ENCODE results near the gene S100PBP. TPM values are rescaled to one million over a fixed set of nuclear protein-coding genes. Genes with fewer than 3 reads are reported as not detected.
A peak's percentile ranks its signal among the peaks of the same experiment; 100 is the strongest.

S100PBP gene
- total and polyA plus RNA-seq, 2 of the 13 experiments (the other 11 are each of a cell fraction or from before 2014, with no cell fraction given), result 20.4 to 26.1 TPM

DNA sequence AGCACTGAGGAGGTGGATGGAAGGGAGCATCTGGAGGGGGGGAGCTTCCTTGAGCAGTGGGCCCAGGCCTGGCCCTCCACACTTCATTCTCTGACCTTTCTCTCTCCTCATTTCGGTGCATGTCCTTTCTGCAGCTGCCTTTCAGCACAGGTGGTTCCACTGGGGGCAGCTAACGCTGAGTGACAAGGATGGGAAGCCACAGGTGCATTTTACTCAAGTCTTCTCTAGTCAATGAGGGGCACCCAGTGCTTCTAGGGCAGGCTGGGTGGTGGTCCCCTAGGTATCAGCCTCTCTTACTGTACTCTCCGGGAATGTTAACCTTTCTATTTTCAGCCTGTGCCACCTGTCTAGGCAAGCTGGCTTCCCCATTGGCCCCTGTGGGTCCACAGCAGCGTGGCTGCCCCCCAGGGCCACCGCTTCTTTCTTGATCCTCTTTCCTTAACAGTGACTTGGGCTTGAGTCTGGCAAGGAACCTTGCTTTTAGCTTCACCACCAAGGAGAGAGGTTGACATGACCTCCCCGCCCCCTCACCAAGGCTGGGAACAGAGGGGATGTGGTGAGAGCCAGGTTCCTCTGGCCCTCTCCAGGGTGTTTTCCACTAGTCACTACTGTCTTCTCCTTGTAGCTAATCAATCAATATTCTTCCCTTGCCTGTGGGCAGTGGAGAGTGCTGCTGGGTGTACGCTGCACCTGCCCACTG lies 43.5 kb upstream of the S100PBP start:
- Histone ChIP-seq H3K79me2 (ENCODE audit: insufficient read depth, low read length) (no peaks in the 10 kb centered on the region), H3K4me2 (ENCODE audit: low read depth, low read length) (no peak overlapping the region), H2AFZ (ENCODE audit: low read length) (no peak overlapping the region), H3K36me3 (replicated peaks in 1 of 2; ENCODE audit: control insufficient read depth in 1 of 2, insufficient read depth in 2 of 2, low read length in 2 of 2) (peaks cover 11 to 33% of the 10 kb centered on the region in 2 experiments), H3K27ac (ENCODE audit: extremely low read length, insufficient read depth, low read length) (no peak overlapping the region), H3K4me1 (ENCODE audit: insufficient read depth, low read length) (no peaks in the 10 kb centered on the region), H4K20me1 (ENCODE audit: insufficient read depth, low read length) (no peaks in the 10 kb centered on the region), H3K9me3 (ENCODE audit: low read length) (no peaks in the 10 kb centered on the region), H3K4me3 (replicated peaks in 1 of 3; ENCODE audit: insufficient read depth in 1 of 3, low read depth in 2 of 3, low read length in 3 of 3) (no peak overlapping the region), H3K9ac (ENCODE audit: insufficient read depth, low read depth, low read length) (no peak overlapping the region), H3K27me3 (ENCODE audit: control insufficient read depth in 1 of 2, insufficient read depth in 2 of 2, low read length in 2 of 2) (no peaks in the 10 kb centered on the region)
- ChIA-PET CTCF (ENCODE audit: low intra/inter-chr PET ratio, low total read pairs) (interaction anchor here (1.8 to 4.4 kb wide), 2 partner anchors 33 to 61 kb away, joined by 13 to 88 read pairs; a partner anchor contains a TSS), POLR2A (interaction anchor here (0.9 to 4.9 kb wide), 7 partner anchors 14 to 123 kb away, joined by 3 to 51 read pairs (median 6); partner anchors contain the start of gene RBBP4)
- TSS peak; percentile 25 for BruUV-seq (replicated peaks)
- intact Hi-C loops (cut with micrococcal nuclease; ENCODE audit: unreplicated experiment), result loop anchor here (1.0 to 2.0 kb wide), 2 partner anchors 31 to 62 kb away; no protein-coding TSS in a partner anchor
- DNase-seq (ENCODE audit: low spot score), result no peak
- no peak for ATAC-seq
- no peak for FAIRE-seq
- WGBS (ENCODE audit: low lambda C conversion rate), result 98% methylated on average over 7 of the region's 7 CpGs
- in situ Hi-C loops (cut with HindIII; ENCODE audit: extremely low pct_ligation_motif_present, low pct_unique_long_range_greater_than_20kb), result no loop called here
- TF ChIP-seq ZNF788 (CRISPR knock-in tag; IDR thresholded peaks at IDR 0.05; ENCODE audit: borderline replicate concordance), result no peak
- no peak for TF ChIP-seq CENPX (CRISPR knock-in tag; IDR thresholded peaks at IDR 0.05)
- peak; percentile 85 for TF ChIP-seq PAF1 (CRISPR knock-in tag; IDR thresholded peaks at IDR 0.05)
- TF ChIP-seq ZNF83 (CRISPR knock-in tag; IDR thresholded peaks at IDR 0.05; ENCODE audit: borderline replicate concordance), result no peak
- TF ChIP-seq SSRP1 (CRISPR knock-in tag; IDR thresholded peaks at IDR 0.05), result peak; percentile 79
- TF ChIP-seq ZNF780A (CRISPR knock-in tag; IDR thresholded peaks at IDR 0.05), result 0 out of 2 replicates have a peak, but pooled peaks have one; percentile 29
- no peak for TF ChIP-seq CEBPB (IDR thresholded peaks at IDR 0.05; ENCODE audit: borderline replicate concordance, low read depth, low read length)
- TF ChIP-seq BORCS8-MEF2B (CRISPR knock-in tag; IDR thresholded peaks at IDR 0.05), result 0 out of 2 replicates have a peak, but pooled peaks have one; percentile 34
- 0 out of 2 replicates have a peak, but pooled peaks have one; percentile 13 for TF ChIP-seq ZNF431 (CRISPR knock-in tag; IDR thresholded peaks at IDR 0.05; ENCODE audit: borderline replicate concordance, low read depth)
- TF ChIP-seq, protein P1, sequence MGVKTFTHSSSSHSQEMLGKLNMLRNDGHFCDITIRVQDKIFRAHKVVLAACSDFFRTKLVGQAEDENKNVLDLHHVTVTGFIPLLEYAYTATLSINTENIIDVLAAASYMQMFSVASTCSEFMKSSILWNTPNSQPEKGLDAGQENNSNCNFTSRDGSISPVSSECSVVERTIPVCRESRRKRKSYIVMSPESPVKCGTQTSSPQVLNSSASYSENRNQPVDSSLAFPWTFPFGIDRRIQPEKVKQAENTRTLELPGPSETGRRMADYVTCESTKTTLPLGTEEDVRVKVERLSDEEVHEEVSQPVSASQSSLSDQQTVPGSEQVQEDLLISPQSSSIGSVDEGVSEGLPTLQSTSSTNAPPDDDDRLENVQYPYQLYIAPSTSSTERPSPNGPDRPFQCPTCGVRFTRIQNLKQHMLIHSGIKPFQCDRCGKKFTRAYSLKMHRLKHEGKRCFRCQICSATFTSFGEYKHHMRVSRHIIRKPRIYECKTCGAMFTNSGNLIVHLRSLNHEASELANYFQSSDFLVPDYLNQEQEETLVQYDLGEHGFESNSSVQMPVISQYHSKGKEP (CRISPR knock-in tag; IDR thresholded peaks at IDR 0.05), result no peak
- TF ChIP-seq, protein P2, sequence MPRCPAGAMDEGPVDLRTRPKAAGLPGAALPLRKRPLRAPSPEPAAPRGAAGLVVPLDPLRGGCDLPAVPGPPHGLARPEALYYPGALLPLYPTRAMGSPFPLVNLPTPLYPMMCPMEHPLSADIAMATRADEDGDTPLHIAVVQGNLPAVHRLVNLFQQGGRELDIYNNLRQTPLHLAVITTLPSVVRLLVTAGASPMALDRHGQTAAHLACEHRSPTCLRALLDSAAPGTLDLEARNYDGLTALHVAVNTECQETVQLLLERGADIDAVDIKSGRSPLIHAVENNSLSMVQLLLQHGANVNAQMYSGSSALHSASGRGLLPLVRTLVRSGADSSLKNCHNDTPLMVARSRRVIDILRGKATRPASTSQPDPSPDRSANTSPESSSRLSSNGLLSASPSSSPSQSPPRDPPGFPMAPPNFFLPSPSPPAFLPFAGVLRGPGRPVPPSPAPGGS (CRISPR knock-in tag; IDR thresholded peaks at IDR 0.05), result no peak
- no peak for TF ChIP-seq ZNF614 (CRISPR knock-in tag; IDR thresholded peaks at IDR 0.05; ENCODE audit: borderline replicate concordance)
- no peak for TF ChIP-seq SNAI1 (CRISPR knock-in tag; IDR thresholded peaks at IDR 0.05; ENCODE audit: borderline replicate concordance)
- peak; percentile 23; the same call in 1 of the 2 replicates for TF ChIP-seq KDM2A (CRISPR knock-in tag; IDR thresholded peaks at IDR 0.05; ENCODE audit: borderline replicate concordance, low read depth)
- peak; percentile 15 to 56; a peak in 2 of 4 replicates for TF ChIP-seq POLR2A (IDR thresholded peaks at IDR 0.05; ENCODE audit: insufficient read depth in 1 of 2, low read depth in 2 of 2, low read length in 2 of 2)
- no peak for TF ChIP-seq SATB2 (CRISPR knock-in tag; IDR thresholded peaks at IDR 0.05)
- peak; percentile 13; the same call in 1 of the 2 replicates for TF ChIP-seq GABPB1 (CRISPR knock-in tag; IDR thresholded peaks at IDR 0.05)
- TF ChIP-seq, protein P3, sequence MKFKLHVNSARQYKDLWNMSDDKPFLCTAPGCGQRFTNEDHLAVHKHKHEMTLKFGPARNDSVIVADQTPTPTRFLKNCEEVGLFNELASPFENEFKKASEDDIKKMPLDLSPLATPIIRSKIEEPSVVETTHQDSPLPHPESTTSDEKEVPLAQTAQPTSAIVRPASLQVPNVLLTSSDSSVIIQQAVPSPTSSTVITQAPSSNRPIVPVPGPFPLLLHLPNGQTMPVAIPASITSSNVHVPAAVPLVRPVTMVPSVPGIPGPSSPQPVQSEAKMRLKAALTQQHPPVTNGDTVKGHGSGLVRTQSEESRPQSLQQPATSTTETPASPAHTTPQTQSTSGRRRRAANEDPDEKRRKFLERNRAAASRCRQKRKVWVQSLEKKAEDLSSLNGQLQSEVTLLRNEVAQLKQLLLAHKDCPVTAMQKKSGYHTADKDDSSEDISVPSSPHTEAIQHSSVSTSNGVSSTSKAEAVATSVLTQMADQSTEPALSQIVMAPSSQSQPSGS (CRISPR knock-in tag; IDR thresholded peaks at IDR 0.05), result 0 out of 2 replicates have a peak, but pooled peaks have one; percentile 11
- TF ChIP-seq, protein P4, sequence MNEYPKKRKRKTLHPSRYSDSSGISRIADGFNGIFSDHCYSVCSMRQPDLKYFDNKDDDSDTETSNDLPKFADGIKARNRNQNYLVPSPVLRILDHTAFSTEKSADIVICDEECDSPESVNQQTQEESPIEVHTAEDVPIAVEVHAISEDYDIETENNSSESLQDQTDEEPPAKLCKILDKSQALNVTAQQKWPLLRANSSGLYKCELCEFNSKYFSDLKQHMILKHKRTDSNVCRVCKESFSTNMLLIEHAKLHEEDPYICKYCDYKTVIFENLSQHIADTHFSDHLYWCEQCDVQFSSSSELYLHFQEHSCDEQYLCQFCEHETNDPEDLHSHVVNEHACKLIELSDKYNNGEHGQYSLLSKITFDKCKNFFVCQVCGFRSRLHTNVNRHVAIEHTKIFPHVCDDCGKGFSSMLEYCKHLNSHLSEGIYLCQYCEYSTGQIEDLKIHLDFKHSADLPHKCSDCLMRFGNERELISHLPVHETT (CRISPR knock-in tag; conservative IDR thresholded peaks at IDR 0.05), result no peak
